ENCODE data around the gene SHCBP1. TPM values are rescaled to one million over a fixed set of nuclear protein-coding genes. Genes with fewer than 3 reads are reported as not detected.
"Not testable (repeated sequence)": the region's sequence is repeated elsewhere in the genome, so short reads cannot be mapped to it uniquely, and the experiment has no call there.

Gene SHCBP1, protein sequence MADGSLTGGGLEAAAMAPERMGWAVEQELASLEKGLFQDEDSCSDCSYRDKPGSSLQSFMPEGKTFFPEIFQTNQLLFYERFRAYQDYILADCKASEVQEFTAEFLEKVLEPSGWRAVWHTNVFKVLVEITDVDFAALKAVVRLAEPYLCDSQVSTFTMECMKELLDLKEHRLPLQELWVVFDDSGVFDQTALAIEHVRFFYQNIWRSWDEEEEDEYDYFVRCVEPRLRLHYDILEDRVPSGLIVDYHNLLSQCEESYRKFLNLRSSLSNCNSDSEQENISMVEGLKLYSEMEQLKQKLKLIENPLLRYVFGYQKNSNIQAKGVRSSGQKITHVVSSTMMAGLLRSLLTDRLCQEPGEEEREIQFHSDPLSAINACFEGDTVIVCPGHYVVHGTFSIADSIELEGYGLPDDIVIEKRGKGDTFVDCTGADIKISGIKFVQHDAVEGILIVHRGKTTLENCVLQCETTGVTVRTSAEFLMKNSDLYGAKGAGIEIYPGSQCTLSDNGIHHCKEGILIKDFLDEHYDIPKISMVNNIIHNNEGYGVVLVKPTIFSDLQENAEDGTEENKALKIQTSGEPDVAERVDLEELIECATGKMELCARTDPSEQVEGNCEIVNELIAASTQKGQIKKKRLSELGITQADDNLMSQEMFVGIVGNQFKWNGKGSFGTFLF
- 14.8 TPM for polyA plus RNA-seq (ENCODE audit: insufficient read length)
- long read RNA-seq, donor 1, partial matches to known transcripts: 0 of 2 reads
- long read RNA-seq, donor 1, other reads (novel, unspliced or antisense): 0 of 2 reads
- long read RNA-seq, donor 2, partial matches to known transcripts: 0 of 1 reads
- long read RNA-seq, donor 2, other reads (novel, unspliced or antisense): 0 of 1 reads
- long read RNA-seq, donor 3, partial matches to known transcripts: 0 of 2 reads
- long read RNA-seq, donor 3, other reads (novel, unspliced or antisense): 0 of 2 reads
- long read RNA-seq, donor 4: 0 reads
- long read RNA-seq, donor 5, partial matches to known transcripts: 0 of 2 reads
- long read RNA-seq, donor 5, other reads (novel, unspliced or antisense): 0 of 2 reads
- long read RNA-seq, donor 6, partial matches to known transcripts: 0 of 1 reads
- long read RNA-seq, donor 6, other reads (novel, unspliced or antisense): 0 of 1 reads
- long read RNA-seq, donor 7, partial matches to known transcripts: 0 of 1 reads
- long read RNA-seq, donor 7, other reads (novel, unspliced or antisense): 0 of 1 reads
- long read RNA-seq, donor 8: 0 reads

GRCh38 chr16:46621006-46621933, at the start of gene SHCBP1:
TSS of gene SHCBP1 (minus strand) at chr16:46621379. CDS start at chr16:46621359, 20 bp downstream.
- DNase-seq: peak; percentile 84

- no peak for DNase-seq
Observed at GRCh38 chr16:46662123-46662522, 40.9 kb upstream of the SHCBP1 start.

DNA sequence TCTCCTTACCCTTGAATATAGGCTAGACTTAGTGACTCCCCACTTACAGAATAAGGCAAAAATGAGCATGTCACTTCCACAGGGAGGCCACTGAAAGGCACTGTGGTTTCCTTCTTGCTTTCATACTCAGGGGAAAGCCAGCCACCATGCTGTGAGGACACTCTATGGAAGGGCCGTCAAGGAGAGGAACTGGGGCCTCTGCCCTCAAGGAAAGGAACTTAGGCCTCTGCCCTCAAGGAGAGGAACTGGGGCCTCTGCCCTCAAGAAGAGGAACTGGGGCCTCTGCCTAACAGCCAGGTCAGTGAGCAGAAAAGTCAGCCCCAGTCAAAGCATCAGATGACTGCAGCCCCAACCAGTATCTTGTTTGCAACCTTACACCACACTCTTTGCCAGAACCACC, 37.7 kb upstream of the SHCBP1 start:
- DNase-seq: no peak

DNA sequence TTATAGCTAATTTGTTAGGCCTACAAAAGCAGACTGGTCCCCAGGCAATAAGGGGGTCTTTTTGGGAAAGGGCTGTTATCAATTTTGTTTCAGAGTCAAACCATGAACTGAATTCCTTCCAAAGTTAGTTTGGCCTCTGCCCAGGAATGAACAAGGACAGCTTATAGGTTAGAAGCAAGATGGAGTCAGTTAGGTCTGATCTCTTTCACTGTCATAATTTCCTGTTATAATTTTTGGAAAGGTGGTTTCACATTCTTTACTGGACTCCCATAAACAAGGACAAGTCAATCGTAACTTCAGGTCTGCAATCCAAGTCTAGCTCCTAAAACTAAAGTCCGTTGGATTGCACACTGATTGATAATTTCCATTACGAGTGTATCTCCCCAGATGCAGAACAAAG, 30.1 kb upstream of the SHCBP1 start:
- no peak for DNase-seq

DNA sequence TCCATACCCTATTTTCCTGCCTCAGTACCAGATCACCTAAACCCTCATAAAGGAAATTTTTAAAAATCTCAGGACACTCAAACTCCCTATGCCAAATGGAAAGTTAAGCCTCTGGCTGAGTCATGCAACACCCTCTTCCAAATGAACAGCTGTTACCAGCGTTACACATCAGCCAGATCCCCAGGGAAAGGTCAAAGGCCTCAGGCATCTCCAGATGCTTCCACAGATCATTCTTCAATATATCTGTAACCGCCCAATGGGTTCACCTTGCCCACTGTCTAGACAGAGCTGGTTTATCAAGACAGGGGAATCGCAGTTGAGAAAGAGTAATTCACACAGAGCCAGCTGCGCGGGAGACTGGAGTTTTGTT, 29.1 kb upstream of the SHCBP1 start:
- no peak for DNase-seq

- no peak for DNase-seq
Observed at GRCh38 chr16:46649588-46650253, 28.5 kb upstream of the SHCBP1 start.

- DNase-seq: no peak
Observed at GRCh38 chr16:46648656-46649055, 27.5 kb upstream of the SHCBP1 start.

DNA sequence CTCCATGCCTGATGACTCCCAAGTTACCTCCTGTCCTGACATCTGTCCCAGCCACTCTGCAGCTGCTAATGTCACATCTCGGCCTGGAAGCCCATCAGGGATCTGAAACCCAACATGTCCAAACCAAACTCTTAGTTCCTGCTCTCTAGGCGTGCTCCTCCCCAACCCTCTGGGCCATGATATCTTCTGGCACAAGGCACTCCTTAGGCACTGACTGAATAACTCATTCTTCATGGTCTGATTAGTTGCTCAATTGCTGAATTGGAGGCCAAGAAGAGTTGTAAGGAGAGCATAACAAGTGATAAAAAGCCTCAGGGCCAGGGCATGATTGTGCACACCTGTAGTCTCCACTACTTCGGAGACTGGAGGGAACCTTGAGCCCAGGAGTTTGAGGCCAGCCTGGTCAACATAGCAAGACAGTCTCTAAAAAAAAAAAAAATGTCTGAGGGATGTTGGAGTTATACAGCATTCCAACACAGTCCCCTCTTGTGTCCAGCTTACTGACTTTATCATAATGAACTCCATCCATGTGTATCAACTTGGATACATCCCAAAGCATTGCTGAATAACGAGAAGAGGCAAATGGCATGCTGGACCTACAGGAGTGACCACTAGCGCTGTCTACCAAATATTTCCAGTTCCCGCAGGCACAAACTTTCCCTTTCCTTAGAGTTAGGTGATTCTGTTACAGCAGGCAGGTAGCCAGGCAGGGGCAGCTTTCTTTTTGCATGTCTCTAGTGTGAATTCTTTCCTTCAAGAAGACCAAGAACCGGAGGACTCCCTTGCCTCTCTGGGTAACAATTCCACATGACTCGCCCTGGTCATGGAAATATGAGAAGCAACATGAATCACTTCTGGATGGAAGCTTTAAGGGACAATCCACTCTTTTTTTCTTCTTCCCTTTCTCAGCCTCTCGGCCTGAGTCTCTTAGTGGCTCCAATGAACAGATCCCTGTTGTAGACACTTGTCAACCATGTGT, 18.1 kb upstream of the SHCBP1 start:
- DNase-seq: no peak

- DNase-seq: no peak
Observed at GRCh38 chr16:46632778-46633733, 11.9 kb upstream of the SHCBP1 start.

GRCh38 chr16:46629331-46630219, 8.4 kb upstream of the SHCBP1 start:
- peak; percentile 13 for DNase-seq

DNA sequence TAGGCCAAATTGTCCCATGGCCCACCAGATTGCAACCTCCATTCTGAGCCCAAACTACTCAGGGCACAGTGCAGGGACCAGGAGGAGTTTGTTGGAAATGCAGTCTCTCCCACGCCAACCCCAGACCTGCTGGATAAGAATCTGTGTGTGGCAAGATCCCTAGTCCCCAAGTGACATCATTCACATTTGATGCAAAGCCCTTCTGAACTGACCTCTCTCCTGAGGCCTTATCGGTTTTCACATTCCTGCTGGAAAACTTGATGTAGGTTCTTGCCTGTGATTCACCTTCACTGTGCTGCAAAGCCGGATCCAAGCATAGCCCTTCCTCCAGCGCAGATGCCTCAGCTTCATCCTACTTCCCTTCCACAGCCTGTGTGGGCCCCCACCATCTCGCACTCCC, 6.6 kb upstream of the SHCBP1 start:
- no peak for DNase-seq

GRCh38 chr16:46626681-46627080, 5.5 kb upstream of the SHCBP1 start:
- not testable (repeated sequence) for DNase-seq

DNA sequence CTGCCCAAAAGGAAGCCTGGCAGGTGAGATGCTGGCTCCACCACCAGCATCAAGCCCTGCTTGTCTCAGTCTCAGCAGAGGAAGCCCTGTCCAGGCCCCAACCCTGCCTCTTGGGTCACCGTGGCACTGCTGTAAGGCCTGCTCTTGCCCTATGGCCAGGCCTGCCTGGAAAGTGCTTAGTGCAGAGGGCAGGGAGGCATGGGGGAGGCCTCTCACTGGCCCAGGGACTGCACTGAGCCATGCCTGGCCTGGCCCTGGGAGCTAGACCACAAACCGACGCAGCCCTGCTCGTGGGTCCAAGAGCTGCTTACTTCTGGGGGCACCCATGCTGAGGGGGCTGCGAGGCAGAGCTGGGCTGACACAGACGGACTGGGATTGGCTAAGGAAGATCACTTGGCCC, 3.7 kb upstream of the SHCBP1 start:
- DNase-seq: not testable (repeated sequence)

DNA sequence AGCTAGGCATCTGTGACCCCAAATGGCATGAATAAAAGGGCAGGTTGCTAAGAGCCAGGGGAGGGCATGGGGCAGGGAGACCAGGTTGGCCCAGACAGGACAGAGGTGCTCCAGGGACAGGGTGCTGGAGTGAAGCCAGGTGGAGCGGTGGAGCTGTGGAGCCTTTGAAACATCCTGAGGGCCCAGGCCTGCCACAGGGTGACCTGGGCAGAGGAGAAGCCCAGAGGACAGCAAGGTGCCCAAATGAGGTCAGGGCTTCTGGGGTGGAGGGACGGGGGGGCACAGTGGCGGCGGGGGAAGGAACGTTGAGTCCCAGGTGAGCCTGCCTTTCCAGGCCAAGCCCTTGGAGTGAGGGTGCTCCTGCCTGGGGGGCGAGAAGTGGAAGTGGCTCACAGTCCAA, 2.5 kb upstream of the SHCBP1 start:
- DNase-seq: not testable (repeated sequence)

DNA sequence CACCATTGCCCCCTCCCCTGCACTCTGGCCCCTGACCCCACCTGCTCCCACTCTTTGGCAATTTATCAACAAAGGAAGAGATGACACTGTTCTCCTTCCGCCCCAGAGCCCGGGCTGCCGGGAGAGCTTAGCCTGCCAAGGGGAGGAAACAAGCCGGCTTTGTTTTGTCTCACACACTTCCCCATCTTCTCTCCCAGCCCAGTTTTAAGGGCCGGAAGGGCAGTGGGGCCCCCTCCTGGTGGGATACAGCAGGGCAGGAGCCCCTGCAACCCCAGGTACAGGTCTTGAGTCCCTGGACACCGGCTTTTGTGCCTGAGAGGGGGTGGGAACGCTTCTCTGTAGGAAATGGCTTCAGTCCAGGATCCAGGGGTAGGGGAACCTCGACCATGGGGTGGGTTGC, 2.1 kb upstream of the SHCBP1 start:
- DNase-seq: not testable (repeated sequence)

- DNase-seq: no peak
Observed at GRCh38 chr16:46621934-46622676, 926 bp upstream of the SHCBP1 start.

Measured in left kidney (tissue), 8 donors.